HepG2 (cell line): ENCODE measurements around the gene HSCB. TPM values are rescaled to one million over a fixed set of nuclear protein-coding genes. Genes with fewer than 3 reads are reported as not detected.
A peak's percentile ranks its signal among the peaks of the same experiment; 100 is the strongest.

Experiments used
- FOXO1 ChIP-seq: sonication (generic); formaldehyde crosslinking; IDR thresholded peaks from 2 replicates; pipeline ENCODE4 v1.4.0; 2020; ENCODE audit warnings: missing genetic modification reagents
- MBD4 ChIP-seq: IDR thresholded peaks from 2 replicates; pipeline ENCODE4 v1.6.1; 2012; ENCODE audit warnings: low read length, inconsistent platforms, borderline replicate concordance
- MEIS2 ChIP-seq: sonication (generic); formaldehyde crosslinking; IDR thresholded peaks from 2 replicates; pipeline ENCODE4 v1.9.0; 2021; ENCODE audit warnings: mild to moderate bottlenecking, missing genetic modification reagents
- PHF21A ChIP-seq: sonication (generic); formaldehyde crosslinking; IDR thresholded peaks from 2 replicates; pipeline ENCODE4 v1.5.0; 2020; ENCODE audit warnings: mild to moderate bottlenecking, missing genetic modification reagents
- RXRB ChIP-seq: IDR thresholded peaks from 2 replicates; pipeline ENCODE4 v1.6.1; 2016; ENCODE audit warnings: borderline replicate concordance, missing genetic modification reagents, missing compliant biosample characterization
- TARDBP ChIP-seq: sonication (generic); formaldehyde crosslinking; IDR thresholded peaks from 2 replicates; pipeline ENCODE4 v1.8.0; 2022; ENCODE audit warnings: mild to moderate bottlenecking, missing genetic modification reagents
- WIZ ChIP-seq: sonication (generic); formaldehyde crosslinking; IDR thresholded peaks from 2 replicates; pipeline ENCODE4 v1.5.1; 2020; ENCODE audit warnings: mild to moderate bottlenecking, missing genetic modification reagents
- ZNF720 ChIP-seq: sonication (generic); formaldehyde crosslinking; IDR thresholded peaks from 2 replicates; pipeline ENCODE4 v1.4.0; 2020; ENCODE audit warnings: missing genetic modification reagents
- ZNF775 ChIP-seq: sonication (generic); formaldehyde crosslinking; IDR thresholded peaks from 2 replicates; pipeline ENCODE4 v1.4.0; 2020; ENCODE audit warnings: missing genetic modification reagents, mild to moderate bottlenecking, moderate library complexity, borderline replicate concordance
- polyA plus RNA-seq, 8 experiments: library from polyadenylated mRNA; depleted of rRNA in 3 of 8; stranded (reverse) in 7 of 8; unstranded in 1 of 8; fragments of >200 nt; fragmentation: Illumina TruSeq in 4 of 8; extraction: Trizol in 4 of 8; gene quantifications; 2 replicates each; pipeline versions ENCODE4 v1.2.1 to v1.2.3, GENCODE V29; 2011 to 2016; ENCODE audit warnings: low read depth in 4 of 8, missing spikeins in 1 of 8, mixed read lengths in 1 of 8; ENCODE audit not compliant: insufficient read depth in 1 of 8
- total RNA-seq, 5 experiments: library from RNA; depleted of rRNA; stranded (reverse); fragments of >200 nt; fragmentation: Illumina TruSeq; extraction: Trizol; gene quantifications; 2 replicates each; pipeline ENCODE4 v1.2.3, GENCODE V29; 2016; ENCODE audit warnings: low read depth in 1 of 5
- TF ChIP-seq, protein P1 (sequence below): sonication (generic); formaldehyde crosslinking; IDR thresholded peaks from 2 replicates; pipeline ENCODE4 v1.8.1; 2023; ENCODE audit warnings: missing genetic modification reagents, inconsistent platforms, borderline replicate concordance
- TF ChIP-seq, protein P2 (sequence below): sonication (generic); formaldehyde crosslinking; IDR thresholded peaks from 2 replicates; pipeline ENCODE4 v1.8.0; 2022; ENCODE audit warnings: mild to moderate bottlenecking, missing genetic modification reagents

HSCB gene
- total and polyA plus RNA-seq, 2 of the 13 experiments (the other 11 are each of a cell fraction or from before 2014, with no cell fraction given), result 15.4 to 20.9 TPM

GRCh38 chr22:28711820-28712777 is 29.7 kb upstream of the HSCB start (continued):
- TF ChIP-seq, protein P1, sequence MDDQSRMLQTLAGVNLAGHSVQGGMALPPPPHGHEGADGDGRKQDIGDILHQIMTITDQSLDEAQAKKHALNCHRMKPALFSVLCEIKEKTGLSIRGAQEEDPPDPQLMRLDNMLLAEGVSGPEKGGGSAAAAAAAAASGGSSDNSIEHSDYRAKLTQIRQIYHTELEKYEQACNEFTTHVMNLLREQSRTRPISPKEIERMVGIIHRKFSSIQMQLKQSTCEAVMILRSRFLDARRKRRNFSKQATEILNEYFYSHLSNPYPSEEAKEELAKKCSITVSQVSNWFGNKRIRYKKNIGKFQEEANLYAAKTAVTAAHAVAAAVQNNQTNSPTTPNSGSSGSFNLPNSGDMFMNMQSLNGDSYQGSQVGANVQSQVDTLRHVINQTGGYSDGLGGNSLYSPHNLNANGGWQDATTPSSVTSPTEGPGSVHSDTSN (CRISPR knock-in tag), result no peak
- no peak for TF ChIP-seq WIZ
- TF ChIP-seq ZNF720, result no peak
- TF ChIP-seq ZNF775 (CRISPR knock-in tag), result peak; percentile 88; the same call in 1 of the 2 replicates
- no peak for TF ChIP-seq MBD4
- TF ChIP-seq FOXO1 (CRISPR knock-in tag), result no peak
- TF ChIP-seq PHF21A, result peak; percentile 84
- TF ChIP-seq, protein P2, sequence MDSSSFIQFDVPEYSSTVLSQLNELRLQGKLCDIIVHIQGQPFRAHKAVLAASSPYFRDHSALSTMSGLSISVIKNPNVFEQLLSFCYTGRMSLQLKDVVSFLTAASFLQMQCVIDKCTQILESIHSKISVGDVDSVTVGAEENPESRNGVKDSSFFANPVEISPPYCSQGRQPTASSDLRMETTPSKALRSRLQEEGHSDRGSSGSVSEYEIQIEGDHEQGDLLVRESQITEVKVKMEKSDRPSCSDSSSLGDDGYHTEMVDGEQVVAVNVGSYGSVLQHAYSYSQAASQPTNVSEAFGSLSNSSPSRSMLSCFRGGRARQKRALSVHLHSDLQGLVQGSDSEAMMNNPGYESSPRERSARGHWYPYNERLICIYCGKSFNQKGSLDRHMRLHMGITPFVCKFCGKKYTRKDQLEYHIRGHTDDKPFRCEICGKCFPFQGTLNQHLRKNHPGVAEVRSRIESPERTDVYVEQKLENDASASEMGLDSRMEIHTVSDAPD (CRISPR knock-in tag), result 0 out of 2 replicates have a peak, but pooled peaks have one; percentile 51
- TF ChIP-seq TARDBP (CRISPR knock-in tag), result peak; percentile 59; the same call in 1 of the 2 replicates
- no peak for TF ChIP-seq MEIS2 (CRISPR knock-in tag)
- TF ChIP-seq RXRB (CRISPR knock-in tag), result 0 out of 2 replicates have a peak, but pooled peaks have one; percentile 25
